ENCODE results near the gene CTSE. TPM values are rescaled to one million over a fixed set of nuclear protein-coding genes. Genes with fewer than 3 reads are reported as not detected.
"Not testable (repeated sequence)": the region's sequence is repeated elsewhere in the genome, so short reads cannot be mapped to it uniquely, and the experiment has no call there.

Gene CTSE
- polyA plus RNA-seq, 1 donor: 0.37 TPM

DNA sequence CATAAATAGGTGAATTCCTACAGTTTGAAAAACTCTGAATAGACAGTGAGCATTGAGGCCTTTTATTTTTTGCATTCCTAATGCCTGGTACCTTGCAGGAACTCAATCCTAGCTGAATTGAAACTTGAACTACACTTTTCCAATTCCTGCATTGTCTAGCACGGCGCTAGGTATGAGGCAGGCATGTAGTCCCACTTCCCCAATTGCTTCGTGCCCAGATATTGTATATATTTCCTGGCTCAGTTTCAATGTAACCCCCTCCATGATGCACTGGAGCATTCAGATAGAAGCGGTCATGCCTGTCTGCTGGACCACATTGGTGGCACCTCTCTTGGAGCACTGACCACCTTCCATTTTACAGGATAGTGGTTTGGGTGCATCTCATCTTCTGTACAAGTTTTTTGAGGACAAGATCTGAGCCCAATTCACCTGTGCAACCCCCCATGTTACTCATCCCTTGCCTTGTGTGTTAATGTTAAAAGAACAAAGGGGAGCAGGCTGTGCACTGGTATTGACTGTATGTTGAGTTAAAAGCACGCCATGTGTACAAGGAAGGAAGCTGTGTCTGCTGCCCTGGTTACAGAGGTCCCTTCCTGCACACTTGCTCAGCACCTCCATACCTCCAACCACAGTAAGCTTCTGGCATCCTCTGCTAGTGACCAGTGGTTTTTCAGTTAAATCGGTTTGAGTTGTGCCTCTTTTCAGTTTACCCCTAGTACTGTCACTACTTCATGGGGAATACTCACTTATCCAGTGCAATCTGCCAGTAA is 10.5 kb downstream of the CTSE start:
- no peak for DNase-seq

DNA sequence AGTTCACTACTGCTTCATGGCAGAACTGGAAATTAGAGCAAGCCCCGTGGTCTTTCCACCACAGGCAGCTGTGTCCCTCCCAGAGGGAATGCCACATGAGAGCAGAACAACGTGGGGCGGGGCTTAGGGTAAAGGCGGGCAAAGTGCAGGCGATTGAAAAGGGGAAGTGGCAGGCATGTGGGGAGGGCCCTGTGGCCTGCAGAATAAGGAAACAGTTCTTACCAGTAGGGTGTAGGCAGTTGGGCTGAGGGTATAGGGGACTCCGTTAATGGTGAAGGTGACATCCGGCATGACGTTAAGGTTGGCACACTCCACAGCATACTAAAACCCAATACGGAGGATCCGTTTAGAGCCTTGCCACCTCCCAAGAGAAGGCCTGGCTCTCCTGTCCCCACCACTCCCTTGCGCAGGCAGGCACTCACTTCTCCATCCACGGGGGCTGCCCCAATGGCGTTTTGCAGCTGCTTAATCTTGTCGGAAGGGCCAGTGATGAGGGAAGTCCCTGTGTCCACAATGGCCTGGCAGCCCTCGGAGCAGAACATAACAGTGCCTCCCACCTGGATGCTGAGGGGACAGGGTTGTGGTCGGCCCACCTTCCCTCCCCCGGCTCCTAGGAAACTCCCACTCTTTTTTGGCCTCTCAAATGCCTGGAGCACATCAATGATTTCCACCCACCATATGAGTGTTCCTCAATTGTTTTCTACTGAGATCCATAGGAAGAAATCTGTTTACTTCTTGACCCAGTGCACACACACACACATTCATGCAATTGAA is 11.4 kb downstream of the CTSE start:
- DNase-seq: peak; percentile 58

DNA sequence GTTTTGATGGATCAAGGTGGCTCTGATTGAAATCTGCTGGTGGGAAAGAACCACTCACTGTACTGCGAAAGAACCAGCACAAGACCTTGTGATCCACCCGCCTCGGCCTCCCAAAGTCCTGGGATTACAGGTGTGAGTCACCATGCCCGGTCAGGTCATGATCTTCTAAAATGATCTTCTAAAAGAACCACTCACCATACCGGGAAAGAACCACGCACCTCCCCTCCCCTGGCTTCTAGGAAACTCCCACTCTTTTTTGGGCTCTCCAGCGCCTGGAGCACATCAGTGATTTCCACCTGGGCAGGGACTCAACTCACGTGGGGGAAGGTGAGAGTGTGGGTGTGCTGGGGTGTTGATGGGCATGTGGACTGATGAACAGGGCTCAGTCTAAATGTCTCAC is 12.6 kb downstream of the CTSE start:
- DNase-seq: no peak

DNA sequence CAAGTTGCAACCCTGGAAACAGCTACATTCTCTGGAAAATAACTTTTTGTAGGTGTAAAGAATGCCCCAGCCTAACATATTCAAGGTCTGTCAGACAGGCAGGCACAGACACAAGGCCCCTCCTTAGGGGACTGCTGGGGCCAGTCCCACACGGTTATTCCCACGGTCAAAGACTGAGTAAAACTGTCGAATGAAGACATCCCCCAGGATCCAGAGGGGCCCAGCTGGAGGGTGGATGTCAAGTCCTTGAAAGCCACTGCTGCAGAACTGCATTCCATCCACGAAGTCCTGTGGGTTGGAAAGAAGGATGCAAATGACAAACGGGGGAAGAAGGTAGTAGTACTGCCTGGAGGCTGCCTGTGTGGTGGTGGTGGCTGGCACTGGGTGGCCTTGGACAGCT is 13.6 kb downstream of the CTSE start:
- no peak for DNase-seq

DNA sequence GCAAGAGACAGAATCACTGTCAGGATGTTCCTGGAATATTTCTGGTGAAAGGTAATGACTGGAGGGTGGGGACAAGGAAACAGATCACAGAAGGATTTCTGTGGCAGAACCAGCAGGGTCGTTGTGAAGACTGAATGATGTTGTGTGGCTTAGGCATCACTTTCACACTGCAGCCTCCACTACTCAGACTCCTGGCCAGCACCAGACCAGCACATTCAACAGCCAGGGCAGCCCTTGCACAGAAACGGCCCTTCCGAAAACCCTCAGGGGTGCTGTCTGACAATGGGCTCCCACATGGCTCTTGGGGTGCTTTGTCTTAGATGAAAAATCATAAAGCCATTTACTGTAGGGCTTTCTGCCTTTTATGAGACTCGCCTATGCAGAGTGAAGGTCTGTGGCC is 16.7 kb downstream of the CTSE start:
- no peak for DNase-seq

DNA sequence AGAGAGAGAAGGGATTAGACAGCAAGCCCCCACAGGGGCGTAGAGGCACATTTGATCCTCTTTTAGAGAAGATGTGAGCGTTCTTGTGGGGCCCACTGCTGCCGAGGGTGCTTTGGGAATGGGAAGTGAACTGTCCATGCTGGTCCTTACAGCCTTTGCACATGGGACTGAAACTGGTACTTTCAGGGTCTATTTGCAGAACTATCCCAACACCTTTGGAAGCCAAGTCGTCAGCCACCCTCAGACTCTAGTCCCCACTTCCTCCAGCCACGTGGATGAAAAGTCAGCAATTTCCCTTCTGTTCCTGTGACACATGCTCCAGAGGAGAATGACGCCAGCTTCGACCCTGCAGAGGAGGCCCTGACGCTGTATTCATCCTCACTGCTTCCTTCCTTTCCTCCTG is 17.9 kb downstream of the CTSE start:
- DNase-seq: no peak

DNA sequence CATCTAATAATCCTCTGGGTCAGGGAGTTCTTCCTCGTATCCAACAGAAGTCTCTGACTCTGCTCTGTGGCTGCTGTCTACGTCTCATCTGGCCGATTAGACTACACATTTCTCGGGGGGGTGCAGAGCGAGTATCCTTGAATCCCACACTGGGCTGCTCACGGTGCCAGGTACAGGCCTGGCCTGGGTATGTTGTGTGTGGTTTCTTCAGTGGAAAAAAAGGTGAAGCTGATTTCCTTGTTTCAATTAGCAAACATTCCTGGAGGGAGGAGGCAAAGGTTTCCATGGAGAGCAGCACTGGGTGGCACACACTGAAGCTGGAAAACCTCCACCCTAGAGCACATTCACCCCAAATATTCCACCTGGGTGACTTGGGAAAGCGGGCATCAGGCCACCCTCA is 18.5 kb downstream of the CTSE start:
- no peak for DNase-seq

DNA sequence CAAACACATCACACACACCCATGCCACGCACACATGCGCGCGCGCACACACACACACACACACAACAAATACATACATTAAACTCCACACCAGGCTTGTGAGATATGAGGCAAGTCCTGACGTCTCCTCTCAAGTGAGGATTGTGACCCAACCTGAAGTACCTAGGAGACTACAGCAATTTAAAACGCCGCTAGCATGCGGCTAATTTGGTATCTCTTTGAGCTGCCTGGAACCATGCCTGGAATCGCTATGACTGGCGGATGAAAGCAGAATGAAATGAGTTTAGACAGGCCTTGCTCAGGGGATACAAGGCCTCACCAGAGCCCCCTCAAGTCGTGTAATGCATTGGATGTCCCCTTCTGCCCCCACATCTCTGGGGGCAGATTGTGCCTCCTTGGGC is 18.9 kb downstream of the CTSE start:
- DNase-seq: peak; percentile 33

DNA sequence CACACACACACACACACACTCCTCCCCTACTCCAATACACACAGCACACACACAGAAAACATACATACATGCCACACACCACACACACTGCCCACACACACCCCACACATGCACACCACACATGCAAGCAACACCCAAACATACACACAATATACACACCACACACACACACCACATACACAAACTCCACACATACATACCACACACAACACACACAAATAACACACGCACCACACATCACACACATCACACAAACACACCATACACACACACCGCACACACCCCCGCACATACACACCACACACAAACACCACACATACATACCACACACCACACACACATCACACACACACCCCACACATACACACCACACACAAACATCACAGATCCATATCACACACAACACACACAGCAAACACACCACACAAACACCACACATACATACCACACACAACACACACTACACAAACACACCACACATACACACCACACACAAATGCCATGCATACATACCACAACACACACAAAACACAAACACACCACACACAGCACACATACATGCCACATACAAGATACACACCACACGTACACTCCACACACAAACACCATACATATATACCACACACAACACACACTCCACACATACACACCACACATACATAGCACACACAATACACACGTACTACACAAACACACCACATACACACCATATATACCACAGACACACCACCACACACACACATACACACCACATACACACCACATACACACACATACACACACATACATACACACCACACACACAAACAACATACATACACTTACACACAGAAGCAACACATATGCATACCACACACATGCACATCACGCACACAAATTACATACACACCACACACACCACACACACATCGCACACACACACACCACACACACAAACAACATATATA is 19.6 kb downstream of the CTSE start:
- DNase-seq: no peak

DNA sequence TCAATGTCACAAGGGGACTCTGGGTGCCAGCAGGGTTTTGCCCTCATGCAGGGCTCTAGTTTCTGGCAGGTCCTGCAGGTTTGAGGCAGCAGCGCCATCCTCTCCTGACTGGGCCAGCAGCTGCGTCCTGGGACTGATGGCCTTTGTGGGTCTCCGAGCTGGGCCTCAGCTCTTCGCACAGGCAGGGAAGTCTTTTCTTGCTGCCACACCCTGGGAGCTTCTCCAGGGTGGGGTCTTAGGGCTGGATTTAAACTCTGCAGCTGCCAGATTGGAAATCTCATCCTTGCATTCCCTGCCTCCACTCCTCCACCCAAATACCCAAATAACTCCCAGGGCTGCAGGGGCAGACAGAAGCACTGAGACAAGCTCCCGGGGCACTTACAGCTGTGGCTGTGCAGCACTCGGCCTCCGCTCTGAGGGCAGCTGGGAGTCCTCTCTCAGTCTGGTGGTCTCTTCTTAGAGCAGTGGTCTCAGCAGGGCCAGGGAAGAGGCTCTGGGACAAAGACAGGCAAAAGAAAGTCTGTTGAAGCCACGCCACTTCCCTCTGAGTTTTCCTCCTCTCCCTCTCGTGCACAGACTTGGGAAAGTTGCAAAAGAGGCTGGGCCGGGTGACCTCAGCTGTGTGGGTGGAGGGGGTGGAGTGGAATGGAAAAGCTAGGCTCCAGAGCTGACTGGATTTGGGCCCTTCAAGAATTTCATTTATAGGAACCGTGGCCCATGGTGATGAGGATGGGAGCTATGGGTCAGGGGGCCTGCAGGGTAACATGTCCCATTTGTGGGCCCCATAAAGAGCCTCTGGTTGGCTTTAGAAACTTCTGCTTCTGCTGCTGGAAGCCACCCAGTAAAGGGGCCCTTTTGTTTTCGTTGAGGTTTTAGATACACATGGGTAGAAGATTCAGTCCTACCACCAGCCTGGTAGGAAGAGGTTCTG is 20.6 kb downstream of the CTSE start, which contains the start of gene RAB7B:
Gene RAB7B, minus strand, starts transcription at position 525 of the 931 bp plus-strand sequence. CDS start 9,260 bp downstream, outside the sequence.
- peak; percentile 80 for DNase-seq

DNA sequence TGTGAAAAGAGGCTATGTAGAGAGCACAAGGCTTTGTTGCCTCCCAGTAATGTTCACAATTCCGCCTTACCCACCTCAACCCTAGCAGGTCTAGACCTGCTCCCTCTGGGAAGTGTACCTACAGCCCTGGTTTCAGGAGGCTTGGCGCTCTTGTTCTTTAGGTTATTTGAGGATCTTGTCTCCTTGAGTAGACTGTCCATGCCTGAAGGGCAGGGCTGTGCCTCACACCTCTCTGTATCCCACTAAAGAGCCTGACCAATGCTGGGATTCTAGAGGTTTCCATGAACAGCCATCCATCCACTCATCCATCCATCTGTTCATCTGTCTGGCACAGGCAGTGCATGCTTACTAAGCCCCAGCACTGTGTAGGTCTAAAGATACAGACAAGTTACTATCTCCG is 21.5 kb downstream of the CTSE start:
- DNase-seq: no peak

DNA sequence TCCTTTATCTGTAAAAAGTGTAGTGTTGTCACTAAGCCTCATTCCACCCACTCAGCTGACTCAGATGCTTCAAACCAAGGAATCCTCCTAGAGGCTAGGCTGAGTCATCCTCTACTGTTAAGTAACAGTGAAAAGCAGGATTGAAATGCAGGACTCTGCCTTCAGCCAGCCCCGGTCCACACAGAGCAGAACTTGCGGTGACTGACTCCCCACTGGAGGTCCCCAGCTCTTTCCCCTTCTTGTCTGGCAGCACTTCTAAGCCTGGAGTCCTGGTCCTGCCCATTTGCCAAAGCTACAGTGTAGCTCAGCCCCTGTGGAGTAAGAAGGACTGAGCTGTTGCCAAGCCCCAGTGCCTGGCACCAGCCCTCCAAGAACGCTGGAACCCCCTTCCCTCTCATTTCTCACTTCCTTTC is 22.2 kb downstream of the CTSE start:
- no peak for DNase-seq

DNA sequence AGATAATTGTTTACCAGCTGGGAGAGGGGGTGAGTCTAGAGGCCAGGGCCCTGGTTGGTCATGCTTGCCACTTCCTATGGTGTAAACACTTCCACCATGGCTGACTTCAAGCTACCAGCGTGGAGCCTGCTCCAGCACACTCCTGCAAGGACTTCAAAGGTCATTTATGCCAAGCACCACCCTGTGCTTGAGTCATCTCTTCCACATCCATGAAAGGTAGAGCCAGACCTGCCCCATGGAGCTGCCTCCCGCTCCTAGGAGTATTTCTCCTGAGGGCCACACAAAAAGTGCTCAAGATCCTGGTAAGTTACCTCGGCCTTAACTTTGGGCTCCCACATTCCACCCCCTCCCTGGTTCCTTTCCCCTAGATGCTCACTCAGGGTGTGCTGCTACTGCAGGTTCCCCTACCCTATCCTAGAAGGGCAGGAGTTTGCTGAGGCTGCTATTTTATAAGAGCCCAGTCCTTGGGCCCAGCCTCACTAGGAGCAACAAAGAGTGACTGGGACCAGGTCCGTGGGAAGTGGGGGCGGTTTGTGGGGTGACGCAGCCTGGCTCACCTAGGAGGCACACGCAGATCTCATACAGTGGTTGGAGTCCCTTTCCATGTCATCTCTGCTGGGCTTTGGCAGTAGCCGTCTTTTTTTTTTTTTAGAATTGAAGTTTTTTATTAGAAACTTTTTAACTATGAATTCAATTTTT is 22.9 kb downstream of the CTSE start:
- DNase-seq: no peak

DNA sequence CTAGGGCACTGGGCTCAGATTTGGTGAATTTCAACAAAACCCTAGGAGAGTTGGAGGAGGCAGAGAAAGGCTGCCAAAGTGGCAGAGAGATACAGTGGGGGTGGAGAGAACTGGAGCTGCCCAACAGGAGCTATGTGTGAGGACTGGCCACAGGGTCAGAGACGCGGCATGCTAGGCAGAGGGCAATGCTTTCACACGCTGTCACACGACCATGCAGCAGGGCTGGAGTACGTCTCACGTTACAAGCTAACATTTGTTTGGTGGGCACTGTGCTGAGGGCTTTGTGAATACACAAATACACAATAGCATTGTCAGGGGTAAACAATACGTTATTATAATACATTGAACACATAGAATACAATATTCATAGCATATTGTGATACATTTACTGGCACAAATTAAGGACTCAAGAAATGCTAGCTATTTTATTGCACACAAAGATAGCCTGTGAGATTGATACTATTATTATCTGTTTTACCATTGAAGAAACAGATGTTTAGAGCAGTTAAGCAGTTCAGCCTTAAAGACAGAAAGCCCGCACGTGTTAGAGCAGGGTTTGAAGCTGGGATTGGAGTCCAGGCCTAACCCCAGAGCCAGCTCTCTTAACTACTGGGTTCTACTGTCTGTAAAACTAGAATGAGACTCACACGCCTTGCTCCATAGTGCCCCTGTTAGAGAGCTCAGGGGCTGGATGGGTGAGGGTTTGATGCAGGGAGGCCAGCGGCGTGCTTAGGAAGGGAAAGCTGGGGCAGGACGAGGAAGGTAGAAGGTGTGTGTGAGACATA is 25.0 kb downstream of the CTSE start:
- no peak for DNase-seq

DNA sequence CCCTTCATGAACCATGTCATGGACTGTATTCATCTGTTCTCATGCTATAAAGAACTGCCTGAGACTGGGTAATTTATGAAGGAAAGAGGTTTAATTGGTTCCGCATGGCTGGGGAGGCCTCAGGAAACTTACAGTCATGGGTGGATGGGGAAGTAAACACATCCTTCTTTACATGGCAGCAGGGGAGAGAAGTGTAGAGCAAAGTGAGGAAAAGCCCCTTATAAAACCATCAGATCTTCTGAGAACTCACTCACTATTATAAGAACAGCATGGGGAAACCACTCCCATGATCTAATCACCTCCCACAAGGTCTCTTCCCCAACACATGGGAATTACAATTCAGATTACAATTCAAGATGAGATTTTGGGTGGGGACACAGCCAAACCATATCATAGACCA is 27.1 kb downstream of the CTSE start:
- not testable (repeated sequence) for DNase-seq

DNA sequence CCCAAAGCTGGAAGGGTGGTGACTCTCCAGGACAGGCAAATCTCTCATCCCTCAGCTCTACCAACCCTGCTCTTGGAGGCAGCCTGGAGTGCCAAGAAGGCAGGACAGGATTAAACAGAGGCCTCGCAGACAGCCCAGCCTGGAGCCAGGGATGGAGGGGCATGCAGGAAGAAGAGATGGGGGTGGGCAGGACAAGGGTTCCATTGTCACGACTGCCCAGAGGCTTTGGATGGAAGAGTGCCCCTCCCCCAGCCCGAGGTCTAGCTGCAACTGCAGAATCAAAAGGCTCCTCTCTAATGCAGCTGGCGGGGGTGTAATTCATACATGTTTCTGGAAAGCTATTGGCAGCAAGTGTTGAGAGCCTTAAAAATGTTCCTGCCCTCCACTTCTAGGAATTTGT is 29.3 kb downstream of the CTSE start:
- no peak for DNase-seq

DNA sequence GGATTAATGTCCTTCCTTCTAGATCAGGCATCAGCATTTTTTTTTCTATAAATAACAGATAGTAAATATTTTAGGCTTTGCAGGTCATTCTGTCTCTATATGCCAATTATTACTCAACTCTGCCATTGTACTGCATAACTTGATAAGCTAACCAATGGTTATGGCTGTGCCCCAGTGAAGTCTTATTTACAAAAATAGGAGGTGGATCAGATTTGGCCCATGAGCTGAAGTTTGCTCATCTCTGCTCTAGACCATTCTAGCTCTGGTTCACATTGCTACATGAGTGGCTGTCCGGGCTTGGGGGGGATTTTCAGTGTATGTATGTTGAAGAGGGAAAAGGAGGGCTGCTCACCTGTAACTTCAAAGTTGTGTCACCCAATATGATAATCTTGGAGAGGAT is 30.6 kb downstream of the CTSE start:
- no peak for DNase-seq

DNA sequence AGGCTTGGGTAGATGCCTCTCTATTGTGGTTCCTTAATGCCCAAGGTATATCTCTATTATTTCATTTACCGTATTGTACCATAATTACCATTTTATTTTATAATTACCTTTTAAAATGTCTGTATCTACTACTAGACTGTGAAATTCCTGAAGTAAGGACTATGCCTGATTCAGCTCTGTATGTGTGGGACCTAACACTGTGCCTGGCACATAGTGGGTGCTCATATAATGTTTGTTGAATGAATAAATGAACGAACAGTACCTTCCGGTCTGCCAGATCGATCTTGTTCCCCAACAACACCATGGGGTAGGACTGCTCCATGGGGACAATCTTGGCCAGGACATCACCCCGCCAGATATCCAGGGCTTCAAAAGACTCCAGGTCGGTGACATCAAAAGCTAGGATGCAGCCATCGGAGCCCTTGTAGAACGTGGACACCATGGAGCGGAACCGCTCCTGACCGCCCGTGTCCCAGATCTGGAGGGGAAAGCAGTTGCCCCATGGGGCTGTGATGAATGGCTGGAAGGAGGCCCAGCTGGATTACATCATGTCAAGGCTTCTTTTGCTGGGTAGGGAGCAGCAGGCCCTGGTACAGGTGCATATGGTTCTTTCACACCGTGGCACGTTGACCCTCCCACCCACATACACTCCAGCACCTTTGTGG is 31.3 kb downstream of the CTSE start:
- DNase-seq: no peak

DNA sequence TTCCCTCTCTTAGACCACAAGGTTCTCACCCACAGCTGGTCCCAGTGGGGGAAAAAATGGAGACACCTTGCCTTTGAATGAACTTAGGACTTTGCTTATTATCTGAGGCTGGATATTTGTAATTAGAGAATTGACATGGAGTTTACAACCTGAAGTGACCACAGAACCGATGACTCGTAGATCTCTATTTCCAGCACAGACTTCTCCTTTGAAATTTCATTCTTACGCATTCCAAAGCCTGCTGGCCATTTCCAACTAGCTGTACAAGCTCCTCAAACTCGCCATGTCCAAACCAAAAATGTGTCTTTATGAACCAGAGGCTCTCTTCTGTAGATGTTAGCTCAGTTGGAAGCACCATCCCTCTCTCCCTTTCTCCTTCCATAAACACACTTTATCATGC is 32.5 kb downstream of the CTSE start:
- no peak for DNase-seq

DNA sequence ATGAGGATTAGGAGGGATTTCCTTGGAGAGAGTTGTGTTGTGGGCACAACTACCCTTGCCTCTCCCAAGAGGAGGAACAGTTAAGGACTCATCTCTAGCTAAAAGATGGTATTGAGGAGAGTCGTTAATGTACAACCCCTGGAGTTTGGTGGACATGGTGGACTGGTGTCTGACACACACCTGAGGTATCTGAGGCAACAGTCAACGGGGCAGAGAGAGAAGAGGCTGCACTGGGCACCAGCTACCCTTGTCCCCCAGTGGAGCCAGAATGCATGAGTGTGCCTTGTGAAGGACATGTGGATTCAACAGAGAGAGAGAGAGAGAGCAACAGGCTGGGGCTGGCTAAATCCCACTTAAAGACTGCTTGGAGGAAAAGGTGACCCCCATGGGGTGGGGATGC is 33.5 kb downstream of the CTSE start:
- DNase-seq: no peak
